GM12874 (cell line): ENCODE measurements around the gene HNRNPK.

Experiments used
- CTCF ChIP-seq: IDR thresholded peaks from 2 replicates; pipeline ENCODE4 v1.5.1; 2011; ENCODE audit warnings: low read depth, mild to moderate bottlenecking, control low read depth, low read length, moderate library complexity; ENCODE audit not compliant: insufficient read depth

The HNRNPK gene

GRCh38 chr9:83979812-83980394 is at the start of gene HNRNPK:
Gene HNRNPK, minus strand, starts transcription at chr9:83980215. Its CDS starts 1,963 bp downstream, at chr9:83978252.
- peak; percentile 19; the same call in 1 of the 2 replicates for TF ChIP-seq CTCF

GRCh38 chr9:84027201-84027600 is 47.2 kb upstream of the HNRNPK start:
- TF ChIP-seq CTCF: no peak

- TF ChIP-seq CTCF: no peak
These were observed 44.1 kb upstream of the HNRNPK start for GRCh38 chr9:84024041-84024575.

GRCh38 chr9:84007662-84008061 is 27.6 kb upstream of the HNRNPK start:
- no peak for TF ChIP-seq CTCF

GRCh38 chr9:84003246-84003645 is 23.2 kb upstream of the HNRNPK start:
- no peak for TF ChIP-seq CTCF

GRCh38 chr9:84002344-84002743 is 22.3 kb upstream of the HNRNPK start:
- no peak for TF ChIP-seq CTCF

GRCh38 chr9:84001621-84002020 is 21.6 kb upstream of the HNRNPK start:
- TF ChIP-seq CTCF: no peak
